HG03103 (cell line): ENCODE results near the gene NANOG.
"Not testable (repeated sequence)": the region's sequence is repeated elsewhere in the genome, so short reads cannot be mapped to it uniquely, and the experiment has no call there.

Experiments
- ATAC-seq: cut with Tn5 transposase; IDR thresholded peaks from one replicate; pipeline ENCODE4 v1.9.1; 2021; ENCODE audit warnings: low read depth; ENCODE audit not compliant: unreplicated experiment

Gene NANOG

GRCh38 chr12:7798750-7799308, 9.6 kb downstream of the NANOG start:
- not testable (repeated sequence) for ATAC-seq

GRCh38 chr12:7801460-7801859, 12.3 kb downstream of the NANOG start:
- ATAC-seq, result no peak

DNA sequence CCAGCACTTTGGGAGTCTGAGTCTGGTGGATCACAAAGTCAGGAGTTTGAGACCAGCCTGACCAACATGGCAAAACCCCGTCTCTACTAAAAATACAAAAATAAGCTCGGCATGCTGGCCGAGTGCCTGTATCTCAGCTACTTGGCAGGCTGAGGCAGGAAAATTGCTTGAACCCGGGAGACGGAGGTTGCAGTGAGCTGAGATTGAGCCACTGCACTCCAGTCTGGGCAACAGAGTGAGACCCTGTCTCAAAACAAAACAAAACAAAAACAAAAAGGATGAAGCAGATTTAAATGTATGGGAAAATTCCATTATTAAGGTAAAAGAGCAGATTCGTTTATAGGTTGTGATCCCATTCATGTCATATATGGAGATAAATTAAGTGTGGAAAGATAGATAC, 17.1 kb downstream of the NANOG start:
- not testable (repeated sequence) for ATAC-seq

DNA sequence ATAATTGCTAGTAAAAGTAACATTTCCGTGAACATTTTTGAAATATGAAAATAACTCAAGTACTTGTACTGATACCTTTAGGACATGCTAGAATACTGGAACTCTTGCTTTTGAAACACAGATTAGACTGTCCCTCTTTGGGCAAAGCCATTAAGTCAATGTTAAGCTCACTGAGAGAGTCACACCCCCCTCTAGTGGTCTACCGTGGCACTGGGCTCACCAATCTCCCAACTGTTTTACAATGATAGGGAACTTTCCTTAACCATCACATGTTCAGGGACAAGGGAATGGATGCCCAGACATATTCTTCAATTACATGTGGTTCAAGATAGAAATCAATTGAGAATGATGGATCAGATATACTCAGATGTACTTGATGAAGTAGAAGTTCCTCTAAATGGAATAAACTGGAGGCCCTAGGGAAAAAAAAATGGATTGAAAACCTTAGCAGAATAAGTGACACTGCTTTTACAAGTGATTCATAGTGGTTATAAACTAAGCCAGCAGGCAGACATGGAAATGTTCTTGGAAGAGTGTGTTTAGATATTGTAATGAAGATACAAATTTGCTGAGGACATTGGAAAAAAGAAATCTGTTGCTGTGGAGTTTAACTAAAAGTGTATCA, 17.8 kb downstream of the NANOG start:
- ATAC-seq, result no peak

GRCh38 chr12:7825754-7826153, 36.6 kb downstream of the NANOG start:
- ATAC-seq, result not testable (repeated sequence)

GRCh38 chr12:7829737-7830136, 40.5 kb downstream of the NANOG start:
- ATAC-seq, result not testable (repeated sequence)

GRCh38 chr12:7832059-7832696, 43.0 kb downstream of the NANOG start:
- no peak for ATAC-seq

DNA sequence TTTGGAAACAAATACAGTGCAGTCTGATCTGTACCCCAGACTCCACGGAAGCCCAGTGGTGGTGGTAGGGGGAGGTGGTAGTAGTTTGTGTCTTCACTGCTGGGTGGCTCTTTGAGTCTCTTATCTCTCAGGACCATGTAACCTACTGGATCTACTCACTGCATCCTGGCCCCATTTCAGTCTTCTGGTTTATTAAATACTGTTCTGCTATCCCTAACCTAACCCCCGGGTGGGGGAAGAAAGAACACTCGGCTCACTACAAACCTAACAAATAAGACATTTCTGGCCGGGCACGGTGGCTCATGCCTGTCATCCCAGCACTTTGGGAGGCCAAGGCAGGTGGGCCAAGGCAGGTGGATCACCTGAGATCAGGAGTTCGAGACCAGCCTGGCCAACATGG, 44.0 kb downstream of the NANOG start:
- ATAC-seq, result not testable (repeated sequence)

DNA sequence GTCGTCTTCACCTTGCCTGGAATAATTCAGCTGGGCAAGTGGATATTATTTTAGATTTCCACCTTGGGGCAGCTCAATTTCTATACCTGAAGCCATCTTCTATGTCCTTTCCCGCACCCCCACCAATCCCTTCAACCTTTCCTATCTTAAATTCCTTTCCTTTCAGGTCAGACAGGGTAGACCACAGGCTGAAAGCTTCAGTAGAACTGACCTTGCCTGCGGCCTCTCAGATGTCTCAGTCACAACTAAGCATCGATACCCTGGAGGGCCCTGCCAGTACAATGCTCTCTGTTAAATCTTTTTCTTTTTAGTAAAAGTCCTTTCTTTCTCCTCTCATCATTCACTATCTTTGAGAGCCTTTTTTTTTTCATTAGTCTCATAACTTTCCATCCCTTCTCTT, 44.6 kb downstream of the NANOG start:
- ATAC-seq, result no peak

GRCh38 chr12:7834701-7835100, 45.5 kb downstream of the NANOG start:
- no peak for ATAC-seq

DNA sequence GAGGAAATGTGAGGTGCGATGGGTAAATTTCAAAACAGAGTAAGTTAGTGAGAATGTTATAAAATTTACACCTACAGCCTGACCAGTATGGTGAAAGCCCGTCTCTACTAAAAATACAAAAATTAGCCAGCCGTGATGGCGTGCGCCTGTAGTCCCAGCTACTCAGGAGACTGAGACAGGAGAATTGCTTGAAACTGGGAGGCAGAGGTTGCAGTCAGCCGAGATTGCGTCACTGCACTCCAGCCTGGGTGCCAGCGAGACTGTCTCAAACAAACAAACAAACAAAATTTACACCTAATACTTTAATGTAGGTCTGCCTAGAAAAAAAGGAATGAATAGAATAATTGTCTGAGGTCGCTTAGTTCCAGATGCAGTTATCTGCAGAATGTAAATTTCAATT, 45.9 kb downstream of the NANOG start:
- no peak for ATAC-seq

DNA sequence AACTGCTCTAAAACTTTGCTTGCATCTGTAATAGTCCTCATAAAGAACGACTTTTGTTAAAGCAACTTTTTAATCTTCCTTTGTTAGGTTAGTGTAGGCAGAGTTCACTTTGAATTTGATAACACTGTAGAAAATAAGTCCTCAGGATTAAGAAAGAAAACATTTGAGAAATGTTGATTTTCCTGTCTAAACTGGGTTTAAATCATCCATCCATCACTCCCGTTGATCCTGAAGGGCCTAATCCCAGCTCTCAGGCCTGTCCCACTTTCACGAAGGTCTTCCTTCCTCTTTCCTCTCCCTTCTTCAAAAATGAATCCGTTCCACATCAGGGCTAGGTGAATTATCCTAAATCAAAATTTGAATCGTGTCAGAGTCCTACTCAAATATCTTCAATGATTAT, 46.6 kb downstream of the NANOG start:
- ATAC-seq, result no peak

- no peak for ATAC-seq
Measured at GRCh38 chr12:7837366-7837765, 48.2 kb downstream of the NANOG start.

DNA sequence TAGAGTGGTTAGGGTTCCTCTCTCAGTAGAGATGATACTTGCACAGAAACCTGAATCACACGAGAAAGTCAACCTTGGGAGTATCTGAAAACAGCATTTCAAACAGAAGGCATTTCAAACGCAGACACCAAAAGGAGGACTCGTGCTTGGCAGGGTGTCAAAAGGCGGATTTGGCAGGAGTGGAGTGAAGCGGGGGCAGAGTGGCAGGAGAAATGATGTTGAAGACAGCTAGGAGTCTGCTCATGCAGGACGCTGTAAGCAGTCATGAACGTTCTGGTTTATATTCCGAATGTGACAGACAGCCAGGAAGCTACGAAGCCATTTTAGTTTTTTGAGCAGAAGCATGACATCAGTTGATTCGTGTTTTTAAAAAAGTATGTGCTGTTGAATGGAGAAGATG, 50.0 kb downstream of the NANOG start:
- ATAC-seq, result not testable (repeated sequence)

GRCh38 chr12:7839848-7840247, 50.6 kb downstream of the NANOG start:
- ATAC-seq, result not testable (repeated sequence)

DNA sequence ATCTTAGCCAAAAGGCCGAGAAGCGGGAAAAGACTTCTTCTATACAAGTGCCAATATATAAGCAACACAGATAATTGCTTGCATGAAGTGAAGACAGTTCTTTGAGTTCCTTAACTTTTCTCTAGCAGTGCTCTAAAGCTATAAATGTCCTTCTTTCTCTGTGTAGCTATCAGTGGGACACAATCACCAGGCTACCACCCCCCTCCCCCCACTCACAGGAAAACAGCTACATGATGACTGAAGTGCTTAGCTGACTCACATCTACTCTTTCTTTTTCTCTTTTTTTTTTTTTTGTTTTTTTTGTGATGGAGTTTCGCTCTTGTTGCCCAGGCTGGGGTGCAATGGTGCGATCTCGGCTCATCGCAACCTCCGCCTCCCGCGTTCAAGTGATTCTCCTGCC, 53.2 kb downstream of the NANOG start:
- ATAC-seq, result not testable (repeated sequence)

DNA sequence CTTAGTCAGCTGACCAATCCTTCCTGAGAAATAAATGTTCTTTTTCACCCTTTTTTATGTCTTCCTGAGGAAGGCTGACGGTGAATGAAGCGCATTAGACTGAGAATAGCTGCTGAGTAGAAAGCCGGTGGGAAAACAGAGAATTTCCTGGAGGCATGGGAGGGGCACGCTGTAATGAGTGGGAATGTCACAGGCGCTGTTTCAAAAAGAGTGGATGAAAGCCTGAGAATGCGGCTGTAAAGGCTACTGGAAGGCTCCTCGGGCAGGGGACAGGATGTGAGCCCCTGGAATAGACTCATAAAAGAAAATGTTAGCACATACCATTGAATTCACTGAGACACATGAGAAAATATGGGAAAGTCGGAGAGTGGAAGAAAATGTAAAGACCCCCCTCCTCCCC, 53.9 kb downstream of the NANOG start:
- not testable (repeated sequence) for ATAC-seq

DNA sequence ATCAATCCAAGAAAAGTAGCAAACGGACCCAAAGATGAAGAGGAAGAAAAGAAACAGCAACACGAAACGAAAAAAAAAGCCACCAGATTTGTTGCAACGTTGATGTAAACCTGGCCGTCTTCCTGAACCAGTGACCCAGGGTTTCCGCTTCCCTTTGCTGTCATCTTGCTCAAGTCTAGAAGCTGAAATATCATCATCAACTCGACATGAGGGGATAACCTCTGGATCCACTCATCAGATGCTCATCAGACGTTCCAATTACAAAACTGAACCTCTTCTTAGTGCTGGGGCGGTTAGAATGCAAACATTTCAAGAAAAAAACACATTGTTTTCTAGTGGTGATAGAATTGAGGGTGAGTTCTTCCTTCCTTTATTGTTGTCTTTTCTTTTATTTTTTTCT, 54.4 kb downstream of the NANOG start:
- not testable (repeated sequence) for ATAC-seq

DNA sequence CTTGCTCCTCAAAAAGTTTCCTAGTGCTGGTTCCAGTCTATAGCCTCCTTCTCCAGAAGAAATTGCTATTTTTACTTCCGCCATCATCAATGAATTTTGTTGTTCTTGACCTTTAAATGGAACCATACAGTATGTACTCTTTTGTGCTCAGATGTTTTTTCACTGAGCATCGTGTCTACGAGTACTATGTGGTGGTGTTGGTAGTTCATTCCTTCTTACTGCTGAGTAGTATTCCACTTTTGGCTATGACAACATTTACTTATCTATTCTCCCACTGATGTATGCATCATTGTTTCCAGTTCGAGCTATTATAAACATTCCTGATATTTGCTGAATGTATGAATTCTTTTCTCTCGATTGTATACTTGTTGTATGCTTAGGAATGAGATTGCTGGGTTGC, 54.9 kb downstream of the NANOG start:
- ATAC-seq, result no peak

DNA sequence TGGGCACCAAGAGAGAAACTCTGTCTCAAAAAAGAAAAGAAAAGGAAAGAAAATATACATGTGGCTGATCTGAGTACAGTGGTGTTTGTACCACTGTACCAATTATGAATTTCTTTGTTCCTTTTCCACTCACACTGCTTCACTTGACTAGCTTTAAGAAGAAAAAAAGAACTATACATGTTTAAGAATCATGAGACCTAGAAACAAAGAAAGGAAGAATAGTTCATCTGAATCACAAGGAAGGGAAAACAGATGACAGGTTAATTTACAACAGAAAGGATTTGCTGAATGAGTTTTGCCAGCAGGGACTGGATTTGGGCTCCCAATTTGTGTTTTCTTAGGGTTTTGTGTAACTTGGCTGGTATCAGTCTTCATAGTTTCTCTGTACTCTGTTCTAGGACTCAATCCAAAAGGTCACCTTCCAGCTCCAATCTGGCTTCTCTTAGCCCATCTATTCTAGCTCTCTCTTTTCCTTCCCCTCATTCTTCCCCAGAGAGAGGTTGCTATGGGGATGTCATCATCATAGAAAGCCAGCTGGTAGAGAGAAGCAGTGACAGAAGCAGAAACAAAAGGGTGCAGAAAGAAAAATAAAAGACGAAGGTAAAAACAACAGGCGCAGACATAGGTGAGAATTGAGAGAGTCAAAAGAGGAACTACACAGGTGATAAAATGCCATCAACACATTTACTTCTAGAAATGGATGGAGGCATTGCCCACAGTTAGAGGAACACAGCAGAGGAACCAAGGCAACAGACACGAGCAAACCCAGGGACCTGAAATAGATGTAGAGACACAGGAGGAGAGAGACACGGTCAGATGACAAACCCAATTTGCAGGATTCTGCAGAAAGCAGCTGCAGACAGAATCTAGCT, 58.3 kb downstream of the NANOG start:
- not testable (repeated sequence) for ATAC-seq

DNA sequence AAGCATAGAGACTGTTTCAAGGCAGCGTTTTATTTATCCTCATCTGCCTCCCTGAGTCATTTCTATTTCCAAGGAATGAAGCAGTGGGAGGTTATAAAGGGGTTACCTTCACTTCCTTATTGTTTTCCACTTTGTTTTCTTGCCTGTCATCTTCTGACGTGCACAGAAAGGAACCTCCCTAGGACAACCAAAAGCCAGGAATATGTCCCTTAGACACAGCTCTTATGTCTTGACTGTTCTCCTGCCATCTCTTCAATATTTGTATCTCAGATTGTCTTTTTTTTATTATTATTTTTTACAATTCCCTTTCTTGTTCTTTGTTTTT, 58.9 kb downstream of the NANOG start:
- not testable (repeated sequence) for ATAC-seq
